GM12872 (cell line): ENCODE results near the gene PAK3.
A peak's percentile ranks its signal among the peaks of the same experiment; 100 is the strongest.

ENCODE experiments used
- CTCF ChIP-seq: IDR thresholded peaks from 3 replicates; pipeline ENCODE4 v1.5.1; 2011; ENCODE audit warnings: low read depth, mild to moderate bottlenecking, low read length, moderate library complexity; ENCODE audit not compliant: insufficient read depth

The PAK3 gene

GRCh38 chrX:111131572-111131971 is 35.6 kb downstream of the PAK3 start:
- TF ChIP-seq CTCF, result no peak

GRCh38 chrX:111133389-111133788 is 37.4 kb downstream of the PAK3 start:
- TF ChIP-seq CTCF, result no peak

- no peak for TF ChIP-seq CTCF
Observed at GRCh38 chrX:111145878-111146277, 49.9 kb downstream of the PAK3 start.

- no peak for TF ChIP-seq CTCF
Observed at GRCh38 chrX:111151764-111152163, 55.8 kb downstream of the PAK3 start.

GRCh38 chrX:111159232-111159631 is 63.2 kb downstream of the PAK3 start:
- TF ChIP-seq CTCF, result no peak

GRCh38 chrX:111164728-111165127 is 68.7 kb downstream of the PAK3 start:
- TF ChIP-seq CTCF, result peak; percentile 19; the same call in 1 of the 3 replicates

- TF ChIP-seq CTCF, result no peak
Observed at GRCh38 chrX:111165902-111166301, 69.9 kb downstream of the PAK3 start.

- TF ChIP-seq CTCF, result no peak
Observed at GRCh38 chrX:111167334-111167733, 71.3 kb downstream of the PAK3 start.
